Endothelial cell of umbilical vein (primary cell): ENCODE results near the gene NSUN7. TPM values are rescaled to one million over a fixed set of nuclear protein-coding genes. Genes with fewer than 3 reads are reported as not detected.

Source experiments
- BruUV-seq: library from RNA; stranded (reverse); fragments of 400-500 nt; replicated peaks from 2 replicates; lab custom pipeline; 2021; lab: Mats Ljungman, UMichigan
- CTCF ChIA-PET: fragments of 300-600, 350-600 bp; sonication (Branson Sonifier 250); formaldehyde crosslinking; loops from one replicate; lab custom pipeline; 2021; ENCODE audit warnings: antibody characterized with exemption, inconsistent platforms; lab: Charles Lee
- POLR2A ChIA-PET: fragments of 300-600, 350-600 bp; sonication (Branson Sonifier 250); formaldehyde crosslinking; loops from one replicate; lab custom pipeline; 2021; ENCODE audit warnings: antibody characterized with exemption, inconsistent platforms; lab: Charles Lee
- DNase-seq: peaks from one replicate; pipeline ENCODE4 v3.0.0-alpha.2; 2011; ENCODE audit warnings: low read depth, low spot score
- FAIRE-seq: peaks from 2 replicates; lab custom pipeline; 2011; peaks lifted over from hg19 to GRCh38; lab: Jason Lieb, UNC
- H2AFZ ChIP-seq: 2 replicates; pipeline ENCODE4 v1.6.0; 2012; ENCODE audit warnings: low read depth, low read length, control low read depth, inconsistent platforms
- H3K27ac ChIP-seq: 2 replicates; pipeline ENCODE4 v1.5.1; 2011; ENCODE audit warnings: low read depth, mild to moderate bottlenecking, control low read depth, low read length, moderate library complexity; ENCODE audit not compliant: insufficient read depth
- H3K27me3 ChIP-seq, 2 experiments: 2 replicates each; pipeline versions ENCODE4 v1.6.0 to v1.6.1; 2011; ENCODE audit warnings: low read length in 2 of 2, mixed read lengths in 1 of 2; ENCODE audit not compliant: control insufficient read depth in 2 of 2, insufficient read depth in 2 of 2
- H3K36me3 ChIP-seq, 2 experiments: 2 replicates in 1 of 2; 3 replicates in 1 of 2; pipeline ENCODE4 v1.5.1; 2011; ENCODE audit warnings: low read length in 2 of 2, mild to moderate bottlenecking in 1 of 2, moderate library complexity in 1 of 2; ENCODE audit not compliant: control insufficient read depth in 2 of 2, insufficient read depth in 2 of 2; ENCODE audit errors: extremely low read depth in 1 of 2
- H3K4me1 ChIP-seq: 3 replicates; pipeline ENCODE4 v1.5.1; 2011; ENCODE audit warnings: mild to moderate bottlenecking, low read length; ENCODE audit not compliant: control insufficient read depth, insufficient read depth; ENCODE audit errors: extremely low read depth
- H3K4me2 ChIP-seq: 2 replicates; pipeline ENCODE4 v1.6.1; 2011; ENCODE audit warnings: low read length, control low read depth, mixed read lengths; ENCODE audit not compliant: insufficient read depth
- H3K4me3 ChIP-seq, 3 experiments: fragments of 200-600 bp in 1 of 3; sonication (generic), shearing (Covaris generic) in 1 of 3; replicated peaks in 1 of 3; 2 replicates each; pipeline ENCODE4 v1.5.1; 2011 to 2016; ENCODE audit warnings: control low read depth in 3 of 3, low read length in 3 of 3, mild to moderate bottlenecking in 2 of 3, inconsistent platforms in 1 of 3, low read depth in 1 of 3, moderate library complexity in 1 of 3; ENCODE audit not compliant: insufficient read depth in 1 of 3
- H3K79me2 ChIP-seq: 2 replicates; pipeline ENCODE4 v1.6.0; 2012; ENCODE audit warnings: low read length, inconsistent platforms; ENCODE audit not compliant: control insufficient read depth, insufficient read depth
- H3K9ac ChIP-seq: replicated peaks from 2 replicates; pipeline ENCODE3; 2011; ENCODE audit warnings: low read length, control low read depth; ENCODE audit not compliant: insufficient read depth; ENCODE audit errors: extremely low read depth
- H3K9me1 ChIP-seq: replicated peaks from 3 replicates; pipeline ENCODE4 v1.6.0; 2011; ENCODE audit warnings: mild to moderate bottlenecking, low read length; ENCODE audit not compliant: control insufficient read depth, insufficient read depth; ENCODE audit errors: extremely low read depth
- H3K9me3 ChIP-seq: replicated peaks from 2 replicates; pipeline ENCODE4 v1.5.1; 2012; ENCODE audit warnings: low read length, inconsistent platforms; ENCODE audit not compliant: control insufficient read depth, insufficient read depth
- H4K20me1 ChIP-seq: replicated peaks from 2 replicates; pipeline ENCODE3; 2011; ENCODE audit warnings: mild to moderate bottlenecking, low read length; ENCODE audit not compliant: control insufficient read depth, insufficient read depth; ENCODE audit errors: extremely low read depth
- EZH2 ChIP-seq: IDR thresholded peaks from 2 replicates; pipeline ENCODE4 v1.6.1; 2012; ENCODE audit warnings: borderline replicate concordance, low read depth, mild to moderate bottlenecking, moderate library complexity, low read length, inconsistent platforms; ENCODE audit not compliant: severe bottlenecking
- FOS ChIP-seq: IDR thresholded peaks from 2 replicates; pipeline ENCODE4 v1.6.1; 2011; ENCODE audit warnings: mild to moderate bottlenecking, low read length, moderate library complexity, borderline replicate concordance; ENCODE audit not compliant: insufficient read depth
- GATA2 ChIP-seq: IDR thresholded peaks from 2 replicates; pipeline ENCODE4 v1.7.0; 2011; ENCODE audit warnings: low read depth, mild to moderate bottlenecking, moderate library complexity, mixed read lengths, low read length; ENCODE audit not compliant: insufficient read length, insufficient read depth
- JUN ChIP-seq: IDR thresholded peaks from 2 replicates; pipeline ENCODE4 v1.6.1; 2011; ENCODE audit warnings: borderline replicate concordance, low read depth; ENCODE audit not compliant: insufficient read length, insufficient read depth
- MYC ChIP-seq: IDR thresholded peaks from one replicate; pipeline ENCODE4 v1.6.1; 2011; ENCODE audit warnings: mild to moderate bottlenecking, low read depth, low read length
- POLR2A ChIP-seq: IDR thresholded peaks from 2 replicates; pipeline ENCODE4 v1.6.1; 2012; ENCODE audit warnings: low read depth, mild to moderate bottlenecking, control low read depth, low read length
- POLR2AphosphoS5 ChIP-seq: IDR thresholded peaks from 2 replicates; pipeline ENCODE4 v1.6.1; 2012; ENCODE audit warnings: low read depth, mild to moderate bottlenecking, control low read depth, low read length, moderate library complexity; ENCODE audit not compliant: insufficient read depth
- dilution Hi-C: fragments of 300-500 bp; cut with MboI; formaldehyde crosslinking; loops from one replicate; pipeline ENCODE4 v1.15.0; 2019; ENCODE audit warnings: low sequenced_read_pairs; ENCODE audit not compliant: extremely low pct_ligation_motif_present
- intact Hi-C: fragments of 100-400 bp; cut with micrococcal nuclease; formaldehyde crosslinking; loops from one replicate; pipeline ENCODE4 v1.10.0; 2022
- polyA plus RNA-seq, 4 experiments: library from polyadenylated mRNA; depleted of rRNA in 3 of 4; stranded (reverse) in 3 of 4; unstranded in 1 of 4; fragments of >200 nt; gene quantifications; 2 replicates each; pipeline versions ENCODE4 v1.2.1 to v1.2.3, GENCODE V29; 2011 to 2012; ENCODE audit warnings: missing spikeins in 1 of 4
- total RNA-seq: library from RNA; stranded (reverse); gene quantifications from 2 replicates; pipeline ENCODE4 v1.2.3, GENCODE V29; 2021
- TF ChIP-seq, protein P1 (sequence below): IDR thresholded peaks from 2 replicates; pipeline ENCODE4 v1.6.1; 2011; ENCODE audit not compliant: insufficient read depth, insufficient read length
- TF ChIP-seq, protein P2 (sequence below), 2 donors: IDR thresholded peaks; 1 replicate in 1 of 2; 2 replicates in 1 of 2; pipeline ENCODE4 v1.5.1; 2011; ENCODE audit warnings: low read length in 2 of 2, mild to moderate bottlenecking in 2 of 2, moderate library complexity in 2 of 2, control low read depth in 1 of 2, inconsistent platforms in 1 of 2, low read depth in 1 of 2; ENCODE audit not compliant: insufficient read depth in 1 of 2; ENCODE audit errors: extremely low read depth in 1 of 2

NSUN7 gene
- total and polyA plus RNA-seq, 2 donors (not counting 3 experiments of a cell fraction or from before 2014, with no cell fraction given), result 0.03 to 0.20 TPM

DNA sequence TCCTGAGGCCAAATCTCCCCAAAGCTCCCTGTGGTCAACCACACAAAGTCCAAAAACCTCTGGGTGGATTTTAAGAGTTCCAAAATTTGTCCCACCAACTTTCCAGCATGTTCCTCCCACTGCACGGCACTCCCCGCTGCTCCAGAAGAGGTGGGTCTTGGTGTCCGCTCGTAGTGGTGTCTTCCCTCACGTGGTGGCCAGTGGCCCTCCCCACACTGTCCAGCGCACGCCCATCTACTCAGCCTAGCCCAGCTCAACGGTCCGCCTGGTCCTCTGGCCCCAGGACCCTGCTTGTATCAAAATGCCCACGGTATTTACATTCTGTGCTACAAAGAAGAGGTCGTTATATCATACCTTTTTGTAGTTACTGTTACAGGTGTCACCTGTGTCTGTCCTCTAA, 83.5 kb downstream of the NSUN7 start:
- H3K27ac ChIP-seq, result no peak overlapping the region
- H4K20me1 ChIP-seq, result no peaks in the 10 kb centered on the region
- CTCF ChIA-PET, result interaction anchor here (0.6 kb wide), 1 partner anchor 34 kb away, joined by 4 read pairs; no protein-coding TSS in a partner anchor
- H3K4me2 ChIP-seq, result no peak overlapping the region
- dilution Hi-C loops, result no loop called here
- no peaks in the 10 kb centered on the region for H3K9me1 ChIP-seq
- H2AFZ ChIP-seq, result no peak overlapping the region
- DNase-seq, result no peak
- intact Hi-C loops, result no loop called here
- no peaks in the 10 kb centered on the region for H3K79me2 ChIP-seq
- no peaks in the 10 kb centered on the region for H3K4me1 ChIP-seq
- BruUV-seq, result no TSS peak
- no peaks in the 10 kb centered on the region for H3K9me3 ChIP-seq
- FAIRE-seq, result no peak
- H3K4me3 ChIP-seq, result no peak overlapping the region
- no peaks in the 10 kb centered on the region for H3K27me3 ChIP-seq
- no peak overlapping the region for H3K9ac ChIP-seq
- POLR2A ChIA-PET, result no interaction called here
- H3K36me3 ChIP-seq, result peaks cover 6 to 24% of the 10 kb centered on the region in 2 experiments
- TF ChIP-seq FOS, result no peak
- TF ChIP-seq JUN, result no peak
- TF ChIP-seq POLR2A, result no peak
- TF ChIP-seq, protein P1, sequence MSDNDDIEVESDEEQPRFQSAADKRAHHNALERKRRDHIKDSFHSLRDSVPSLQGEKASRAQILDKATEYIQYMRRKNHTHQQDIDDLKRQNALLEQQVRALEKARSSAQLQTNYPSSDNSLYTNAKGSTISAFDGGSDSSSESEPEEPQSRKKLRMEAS, result no peak
- no peak for TF ChIP-seq MYC
- TF ChIP-seq EZH2, result no peak
- no peak for TF ChIP-seq POLR2AphosphoS5
- TF ChIP-seq GATA2, result no peak
- TF ChIP-seq, protein P2, sequence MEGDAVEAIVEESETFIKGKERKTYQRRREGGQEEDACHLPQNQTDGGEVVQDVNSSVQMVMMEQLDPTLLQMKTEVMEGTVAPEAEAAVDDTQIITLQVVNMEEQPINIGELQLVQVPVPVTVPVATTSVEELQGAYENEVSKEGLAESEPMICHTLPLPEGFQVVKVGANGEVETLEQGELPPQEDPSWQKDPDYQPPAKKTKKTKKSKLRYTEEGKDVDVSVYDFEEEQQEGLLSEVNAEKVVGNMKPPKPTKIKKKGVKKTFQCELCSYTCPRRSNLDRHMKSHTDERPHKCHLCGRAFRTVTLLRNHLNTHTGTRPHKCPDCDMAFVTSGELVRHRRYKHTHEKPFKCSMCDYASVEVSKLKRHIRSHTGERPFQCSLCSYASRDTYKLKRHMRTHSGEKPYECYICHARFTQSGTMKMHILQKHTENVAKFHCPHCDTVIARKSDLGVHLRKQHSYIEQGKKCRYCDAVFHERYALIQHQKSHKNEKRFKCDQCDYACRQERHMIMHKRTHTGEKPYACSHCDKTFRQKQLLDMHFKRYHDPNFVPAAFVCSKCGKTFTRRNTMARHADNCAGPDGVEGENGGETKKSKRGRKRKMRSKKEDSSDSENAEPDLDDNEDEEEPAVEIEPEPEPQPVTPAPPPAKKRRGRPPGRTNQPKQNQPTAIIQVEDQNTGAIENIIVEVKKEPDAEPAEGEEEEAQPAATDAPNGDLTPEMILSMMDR (IDR thresholded peaks at IDR 0.05; ENCODE audit: extremely low read depth in 1 of 2, insufficient read depth in 1 of 2, low read depth in 1 of 2, low read length in 2 of 2), result no peak
